WTC11 (cell line): ENCODE measurements around the gene TOMM40.

Experiments
- CTCF ChIP-seq: fragments of 200-600 bp; IDR thresholded peaks from 2 replicates; pipeline ENCODE4 v1.8.0; 2022; ENCODE audit warnings: antibody characterized with exemption
- ELF4 ChIP-seq: sonication (generic); formaldehyde crosslinking; IDR thresholded peaks from 2 replicates; pipeline ENCODE4 v1.8.1; 2022; ENCODE audit warnings: low read depth, mild to moderate bottlenecking, moderate library complexity, missing genetic modification reagents
- JAZF1 ChIP-seq: fragments of 250-450 bp; sonication (Bioruptor Pico); IDR thresholded peaks from 2 replicates; pipeline ENCODE4 v1.9.0; 2021; ENCODE audit warnings: moderate library complexity, mild to moderate bottlenecking, inconsistent platforms
- JUN ChIP-seq: sonication (generic); formaldehyde crosslinking; IDR thresholded peaks from 2 replicates; pipeline ENCODE4 v1.8.0; 2023; ENCODE audit warnings: mild to moderate bottlenecking, missing genetic modification reagents
- MAX ChIP-seq: sonication (generic); formaldehyde crosslinking; IDR thresholded peaks from 2 replicates; pipeline ENCODE4 v1.8.0; 2022; ENCODE audit warnings: mild to moderate bottlenecking, missing genetic modification reagents
- SMAD4 ChIP-seq: sonication (generic); formaldehyde crosslinking; IDR thresholded peaks from 2 replicates; pipeline ENCODE4 v1.8.0; 2022; ENCODE audit warnings: mild to moderate bottlenecking, missing genetic modification reagents
- TEAD4 ChIP-seq: sonication (generic); formaldehyde crosslinking; IDR thresholded peaks from 2 replicates; pipeline ENCODE4 v1.8.0; 2022; ENCODE audit warnings: mild to moderate bottlenecking, missing genetic modification reagents
- TP53 ChIP-seq: sonication (generic); formaldehyde crosslinking; IDR thresholded peaks from 2 replicates; pipeline ENCODE4 v1.8.1; 2023; ENCODE audit warnings: mild to moderate bottlenecking, missing genetic modification reagents
- TF ChIP-seq, protein P1 (sequence below): sonication (generic); formaldehyde crosslinking; IDR thresholded peaks from 2 replicates; pipeline ENCODE4 v1.8.0; 2022; ENCODE audit warnings: mild to moderate bottlenecking, missing genetic modification reagents

- no peak for TF ChIP-seq CTCF
- no peak for TF ChIP-seq TP53
- no peak for TF ChIP-seq MAX
- TF ChIP-seq JAZF1 (CRISPR knock-in tag), result no peak
- no peak for TF ChIP-seq JUN
- TF ChIP-seq, protein P1, sequence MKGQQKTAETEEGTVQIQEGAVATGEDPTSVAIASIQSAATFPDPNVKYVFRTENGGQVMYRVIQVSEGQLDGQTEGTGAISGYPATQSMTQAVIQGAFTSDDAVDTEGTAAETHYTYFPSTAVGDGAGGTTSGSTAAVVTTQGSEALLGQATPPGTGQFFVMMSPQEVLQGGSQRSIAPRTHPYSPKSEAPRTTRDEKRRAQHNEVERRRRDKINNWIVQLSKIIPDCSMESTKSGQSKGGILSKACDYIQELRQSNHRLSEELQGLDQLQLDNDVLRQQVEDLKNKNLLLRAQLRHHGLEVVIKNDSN (CRISPR knock-in tag), result no peak
- TF ChIP-seq TEAD4 (CRISPR knock-in tag), result no peak
- no peak for TF ChIP-seq ELF4
- TF ChIP-seq SMAD4 (CRISPR knock-in tag), result no peak
These were observed 4.9 kb upstream of the TOMM40 start for GRCh38 chr19:44886141-44886540.
